ENCODE measurements around the gene ERMARD.

ERMARD gene

GRCh38 chr6:169803271-169803811, 51.9 kb downstream of the ERMARD start:
- no peak for DNase-seq

GRCh38 chr6:169803816-169804340, 52.5 kb downstream of the ERMARD start:
- DNase-seq, result no peak

- no peak for DNase-seq
Observed at GRCh38 chr6:169804427-169804826, 53.0 kb downstream of the ERMARD start.

- no peak for DNase-seq
Observed at GRCh38 chr6:169805242-169805838, 53.9 kb downstream of the ERMARD start.

- no peak for DNase-seq
Observed at GRCh38 chr6:169806701-169807100, 55.3 kb downstream of the ERMARD start.

GRCh38 chr6:169807229-169807628, 55.8 kb downstream of the ERMARD start:
- DNase-seq, result no peak

- no peak for DNase-seq
Observed at GRCh38 chr6:169807699-169808607, 56.5 kb downstream of the ERMARD start.

- no peak for DNase-seq
Observed at GRCh38 chr6:169808608-169808967, 57.2 kb downstream of the ERMARD start.

GRCh38 chr6:169809386-169809785, 58.0 kb downstream of the ERMARD start:
- DNase-seq, result no peak

GRCh38 chr6:169810066-169810989, 58.9 kb downstream of the ERMARD start:
- DNase-seq, result no peak

- no peak for DNase-seq
Observed at GRCh38 chr6:169811072-169811471, 59.6 kb downstream of the ERMARD start.

- DNase-seq, result no peak
Observed at GRCh38 chr6:169811521-169812256, 60.3 kb downstream of the ERMARD start.

- DNase-seq, result no peak
Observed at GRCh38 chr6:169812257-169812644, 60.8 kb downstream of the ERMARD start.

GRCh38 chr6:169813969-169814368, 62.5 kb downstream of the ERMARD start:
- no peak for DNase-seq

GRCh38 chr6:169816054-169816453, 64.6 kb downstream of the ERMARD start:
- DNase-seq, result no peak

GRCh38 chr6:169816975-169817374, 65.6 kb downstream of the ERMARD start:
- no peak for DNase-seq

- DNase-seq, result no peak
Observed at GRCh38 chr6:169820358-169820757, 68.9 kb downstream of the ERMARD start.

- no peak for DNase-seq
Observed at GRCh38 chr6:169824021-169824420, 72.6 kb downstream of the ERMARD start.

GRCh38 chr6:169824848-169825557, 73.6 kb downstream of the ERMARD start:
- DNase-seq, result no peak

- no peak for DNase-seq
Observed at GRCh38 chr6:169825558-169826225, 74.3 kb downstream of the ERMARD start.

GRCh38 chr6:169826697-169827096, 75.3 kb downstream of the ERMARD start:
- DNase-seq, result no peak

All from activated naive CD4-positive, alpha-beta T cell treated with Interleukin-2 at 50 U/mL for 16 hours (primary cell).